Measurements from ENCODE around the gene CLCNKA.
"Not testable (repeated sequence)": the region's sequence is repeated elsewhere in the genome, so short reads cannot be mapped to it uniquely, and the experiment has no call there.

The CLCNKA gene

GRCh38 chr1:16029288-16029687 is 7.5 kb downstream of the CLCNKA start:
- Histone ChIP-seq H3K36me3 (ENCODE audit: low read depth) (no peaks in the 10 kb centered on the region), H3K27ac (ENCODE audit: poor library complexity, severe bottlenecking) (no peak overlapping the region)
- no peak for TF ChIP-seq CTCF (IDR thresholded peaks at IDR 0.05; ENCODE audit: poor library complexity, severe bottlenecking)

GRCh38 chr1:16031551-16031950 is 9.7 kb downstream of the CLCNKA start:
- Histone ChIP-seq H3K36me3 (ENCODE audit: low read depth) (no peaks in the 10 kb centered on the region), H3K4me3 (ENCODE audit: severe bottlenecking) (no peak overlapping the region), H3K27ac (ENCODE audit: poor library complexity, severe bottlenecking) (no peak overlapping the region), H3K27me3 (ENCODE audit: insufficient read depth, poor library complexity, severe bottlenecking) (no peaks in the 10 kb centered on the region), H3K9me3 (ENCODE audit: severe bottlenecking) (no peaks in the 10 kb centered on the region), H3K4me1 (ENCODE audit: insufficient read depth, poor library complexity, severe bottlenecking) (no peaks in the 10 kb centered on the region)
- no peak for TF ChIP-seq CTCF (IDR thresholded peaks at IDR 0.05; ENCODE audit: poor library complexity, severe bottlenecking)
- ATAC-seq (ENCODE audit: low read depth) (no peak), DNase-seq (ENCODE audit: low spot score) (no peak)

More at GRCh38 chr1:16029288-16029687, 7.5 kb downstream of the CLCNKA start:
- no peaks in the 10 kb centered on the region for H3K4me1 ChIP-seq (ENCODE audit: insufficient read depth, poor library complexity, severe bottlenecking)
- ATAC-seq (ENCODE audit: low read depth) (no peak), DNase-seq (ENCODE audit: low spot score) (no peak)
- H3K9me3 ChIP-seq (ENCODE audit: severe bottlenecking), result no peaks in the 10 kb centered on the region
- no peak overlapping the region for H3K4me3 ChIP-seq (ENCODE audit: severe bottlenecking)
- no peaks in the 10 kb centered on the region for H3K27me3 ChIP-seq (ENCODE audit: insufficient read depth, poor library complexity, severe bottlenecking)

GRCh38 chr1:16032388-16033102 is 10.7 kb downstream of the CLCNKA start:
- TF ChIP-seq CTCF (IDR thresholded peaks at IDR 0.05; ENCODE audit: poor library complexity, severe bottlenecking), result peak; percentile 92
- H3K4me3 ChIP-seq (ENCODE audit: severe bottlenecking), result no peak overlapping the region
- peak; percentile 87 for DNase-seq (ENCODE audit: low spot score)
- H3K36me3 ChIP-seq (ENCODE audit: low read depth), result no peaks in the 10 kb centered on the region
- H3K27me3 ChIP-seq (ENCODE audit: insufficient read depth, poor library complexity, severe bottlenecking), result no peaks in the 10 kb centered on the region
- no peaks in the 10 kb centered on the region for H3K9me3 ChIP-seq (ENCODE audit: severe bottlenecking)
- no peak overlapping the region for H3K27ac ChIP-seq (ENCODE audit: poor library complexity, severe bottlenecking)
- peak; percentile 88 for ATAC-seq (ENCODE audit: low read depth)
- H3K4me1 ChIP-seq (ENCODE audit: insufficient read depth, poor library complexity, severe bottlenecking), result no peaks in the 10 kb centered on the region

- not testable (repeated sequence) for H3K27me3 ChIP-seq (ENCODE audit: insufficient read depth, poor library complexity, severe bottlenecking); H3K4me1 ChIP-seq (ENCODE audit: insufficient read depth, poor library complexity, severe bottlenecking); H3K9me3 ChIP-seq (ENCODE audit: severe bottlenecking); H3K36me3 ChIP-seq (ENCODE audit: low read depth); DNase-seq (ENCODE audit: low spot score); ATAC-seq (ENCODE audit: low read depth); H3K27ac ChIP-seq (ENCODE audit: poor library complexity, severe bottlenecking); H3K4me3 ChIP-seq (ENCODE audit: severe bottlenecking)
- TF ChIP-seq CTCF (IDR thresholded peaks at IDR 0.05; ENCODE audit: poor library complexity, severe bottlenecking), result peak; percentile 59
Observed at GRCh38 chr1:16033103-16033632, 11.3 kb downstream of the CLCNKA start.

GRCh38 chr1:16036461-16036860 is 14.6 kb downstream of the CLCNKA start:
- H3K27ac ChIP-seq (ENCODE audit: poor library complexity, severe bottlenecking); H3K9me3 ChIP-seq (ENCODE audit: severe bottlenecking); DNase-seq (ENCODE audit: low spot score); ATAC-seq (ENCODE audit: low read depth); H3K4me1 ChIP-seq (ENCODE audit: insufficient read depth, poor library complexity, severe bottlenecking); H3K27me3 ChIP-seq (ENCODE audit: insufficient read depth, poor library complexity, severe bottlenecking); H3K36me3 ChIP-seq (ENCODE audit: low read depth); H3K4me3 ChIP-seq (ENCODE audit: severe bottlenecking): not testable (repeated sequence)

All from RWPE2 (cell line).